ENCODE data around the gene ST14. TPM values are rescaled to one million over a fixed set of nuclear protein-coding genes. Genes with fewer than 3 reads are reported as not detected.
"Not testable (repeated sequence)": the region's sequence is repeated elsewhere in the genome, so short reads cannot be mapped to it uniquely, and the experiment has no call there.

The ST14 gene
- total RNA-seq, 1 experiment from 2014 or later = 298 TPM

DNA sequence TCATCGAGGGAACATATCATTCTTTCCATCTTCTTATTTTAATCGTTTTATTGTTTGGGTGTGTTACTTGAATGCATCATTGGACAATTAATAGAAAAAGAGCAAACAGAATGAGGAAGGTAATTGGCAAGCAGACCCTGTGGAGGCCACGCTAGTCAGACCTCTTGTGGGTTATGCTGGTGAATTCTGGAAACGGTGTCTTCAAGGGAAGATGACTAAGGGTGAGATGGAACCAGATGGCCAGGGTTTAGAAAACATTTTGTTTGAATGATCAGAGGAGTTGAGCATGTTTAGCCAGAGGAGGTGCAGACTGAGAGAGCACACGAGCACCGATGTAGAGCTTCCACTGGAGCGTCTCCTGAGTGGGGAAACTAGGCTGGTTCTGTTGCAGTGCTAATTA, 8.5 kb downstream of the ST14 start:
- H3K4me3 ChIP-seq (ENCODE audit: low read depth, low read length) = no peak overlapping the region
- no TSS peak for BruUV-seq (replicated peaks)
- peaks cover 29% of the 10 kb centered on the region for H3K36me3 Mint-ChIP-seq (ENCODE audit: insufficient read depth, unreplicated experiment)
- no peaks in the 10 kb centered on the region for H3K9me3 Mint-ChIP-seq (ENCODE audit: unreplicated experiment)
- ChIA-PET POLR2A (no interaction called here), CTCF (interaction anchor here (0.6 kb wide), 1 partner anchor 13 kb away, joined by 3 read pairs; no protein-coding TSS in a partner anchor)
- TF ChIP-seq, protein P1, sequence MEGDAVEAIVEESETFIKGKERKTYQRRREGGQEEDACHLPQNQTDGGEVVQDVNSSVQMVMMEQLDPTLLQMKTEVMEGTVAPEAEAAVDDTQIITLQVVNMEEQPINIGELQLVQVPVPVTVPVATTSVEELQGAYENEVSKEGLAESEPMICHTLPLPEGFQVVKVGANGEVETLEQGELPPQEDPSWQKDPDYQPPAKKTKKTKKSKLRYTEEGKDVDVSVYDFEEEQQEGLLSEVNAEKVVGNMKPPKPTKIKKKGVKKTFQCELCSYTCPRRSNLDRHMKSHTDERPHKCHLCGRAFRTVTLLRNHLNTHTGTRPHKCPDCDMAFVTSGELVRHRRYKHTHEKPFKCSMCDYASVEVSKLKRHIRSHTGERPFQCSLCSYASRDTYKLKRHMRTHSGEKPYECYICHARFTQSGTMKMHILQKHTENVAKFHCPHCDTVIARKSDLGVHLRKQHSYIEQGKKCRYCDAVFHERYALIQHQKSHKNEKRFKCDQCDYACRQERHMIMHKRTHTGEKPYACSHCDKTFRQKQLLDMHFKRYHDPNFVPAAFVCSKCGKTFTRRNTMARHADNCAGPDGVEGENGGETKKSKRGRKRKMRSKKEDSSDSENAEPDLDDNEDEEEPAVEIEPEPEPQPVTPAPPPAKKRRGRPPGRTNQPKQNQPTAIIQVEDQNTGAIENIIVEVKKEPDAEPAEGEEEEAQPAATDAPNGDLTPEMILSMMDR (IDR thresholded peaks at IDR 0.05; ENCODE audit: insufficient read depth in 1 of 2, low read depth in 1 of 2, low read length in 1 of 2, severe bottlenecking in 1 of 2, unreplicated experiment in 1 of 2) = no peak
- H3K27ac Mint-ChIP-seq (ENCODE audit: unreplicated experiment) = peak overlapping the region; percentile 14
- peaks cover 8% of the 10 kb centered on the region; the same call in 1 of the 2 replicates for H3K4me1 ChIP-seq
- no peaks in the 10 kb centered on the region for H3K27me3 ChIP-seq (replicated peaks; ENCODE audit: control insufficient read depth, insufficient read depth, low read length)
- peaks cover 6% of the 10 kb centered on the region; the same call in 1 of the 2 replicates for H3K36me3 ChIP-seq (ENCODE audit: control insufficient read depth, insufficient read depth, low read length)
- no peak overlapping the region for H3K4me3 Mint-ChIP-seq (ENCODE audit: unreplicated experiment)
- no peaks in the 10 kb centered on the region for H3K9me3 ChIP-seq
- no peaks in the 10 kb centered on the region for H3K27me3 Mint-ChIP-seq (ENCODE audit: insufficient read depth, unreplicated experiment)
- H3K4me1 Mint-ChIP-seq (ENCODE audit: low read depth, unreplicated experiment) = peaks cover 44% of the 10 kb centered on the region
- intact Hi-C loops (cut with micrococcal nuclease; ENCODE audit: unreplicated experiment) = no loop called here
- DNase-seq = no peak

DNA sequence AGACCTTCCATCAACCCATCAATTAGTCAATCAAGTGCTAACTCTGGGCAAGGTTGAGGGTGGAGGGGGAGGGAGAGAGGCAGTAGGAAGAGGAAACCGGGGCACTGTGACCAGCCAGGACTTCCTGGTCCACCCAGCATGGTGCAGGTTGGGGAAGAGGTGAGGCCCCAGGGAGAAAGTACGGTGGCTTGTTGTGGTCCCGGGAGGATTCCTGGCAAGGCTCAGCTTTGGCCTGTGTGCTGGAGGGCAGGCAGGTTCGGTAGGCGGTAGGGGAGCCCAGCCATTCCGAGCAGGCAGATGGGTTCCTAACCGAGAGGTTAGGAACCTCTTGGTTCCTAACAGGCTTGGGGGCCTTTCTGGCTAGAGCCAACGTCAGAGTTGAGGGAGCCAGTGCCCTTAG, 10.8 kb downstream of the ST14 start:
- Histone ChIP-seq H3K27me3 (replicated peaks; ENCODE audit: control insufficient read depth, insufficient read depth, low read length) (no peaks in the 10 kb centered on the region), H3K9me3 (peaks cover 12% of the 10 kb centered on the region), H3K4me3 (ENCODE audit: low read depth, low read length) (no peak overlapping the region), H3K4me1 (no peaks in the 10 kb centered on the region), H3K36me3 (ENCODE audit: control insufficient read depth, insufficient read depth, low read length) (peaks cover 6% of the 10 kb centered on the region)
- Mint-ChIP-seq H3K27me3 (ENCODE audit: insufficient read depth, unreplicated experiment) (no peaks in the 10 kb centered on the region), H3K27ac (ENCODE audit: unreplicated experiment) (no peak overlapping the region), H3K36me3 (ENCODE audit: insufficient read depth, unreplicated experiment) (peaks cover 37% of the 10 kb centered on the region), H3K9me3 (ENCODE audit: unreplicated experiment) (peaks cover 11% of the 10 kb centered on the region), H3K4me1 (ENCODE audit: low read depth, unreplicated experiment) (peaks cover 34% of the 10 kb centered on the region), H3K4me3 (ENCODE audit: unreplicated experiment) (no peak overlapping the region)
- no TSS peak for BruUV-seq (replicated peaks)
- intact Hi-C loops (cut with micrococcal nuclease; ENCODE audit: unreplicated experiment) = no loop called here
- DNase-seq = no peak
- TF ChIP-seq, protein P1 (IDR thresholded peaks at IDR 0.05; ENCODE audit: insufficient read depth in 1 of 2, low read depth in 1 of 2, low read length in 1 of 2, severe bottlenecking in 1 of 2, unreplicated experiment in 1 of 2) = no peak
- POLR2A ChIA-PET = no interaction called here
- CTCF ChIA-PET = no interaction called here

DNA sequence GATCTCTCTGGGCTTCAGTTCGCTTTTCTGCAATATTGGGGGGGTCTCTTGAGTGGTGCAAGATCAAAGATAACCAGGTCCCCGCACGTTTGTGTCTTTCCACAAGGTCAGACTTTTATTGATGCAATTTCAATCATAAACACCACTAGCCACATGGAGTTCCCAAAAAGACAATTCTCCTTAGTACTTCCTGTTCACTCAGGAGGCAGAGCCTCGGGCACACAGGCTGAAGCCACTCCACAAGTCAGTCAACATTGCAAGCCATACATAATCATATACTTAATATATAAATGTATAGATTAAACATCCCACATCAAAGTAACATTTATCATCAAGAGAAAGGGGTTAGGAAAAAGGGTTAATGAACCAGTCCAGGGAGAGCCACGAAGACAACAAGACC, 12.0 kb downstream of the ST14 start:
- POLR2A ChIA-PET = no interaction called here
- intact Hi-C loops (cut with micrococcal nuclease; ENCODE audit: unreplicated experiment) = no loop called here
- Mint-ChIP-seq H3K36me3 (ENCODE audit: insufficient read depth, unreplicated experiment) (peaks cover 48% of the 10 kb centered on the region), H3K4me1 (ENCODE audit: low read depth, unreplicated experiment) (peaks cover 27% of the 10 kb centered on the region), H3K4me3 (ENCODE audit: unreplicated experiment) (no peak overlapping the region), H3K27ac (ENCODE audit: unreplicated experiment) (no peak overlapping the region), H3K27me3 (ENCODE audit: insufficient read depth, unreplicated experiment) (no peaks in the 10 kb centered on the region), H3K9me3 (ENCODE audit: unreplicated experiment) (peaks cover 15% of the 10 kb centered on the region)
- DNase-seq = no peak
- TF ChIP-seq, protein P1 (IDR thresholded peaks at IDR 0.05; ENCODE audit: insufficient read depth in 1 of 2, low read depth in 1 of 2, low read length in 1 of 2, severe bottlenecking in 1 of 2, unreplicated experiment in 1 of 2) = no peak
- no TSS peak for BruUV-seq (replicated peaks)
- H3K4me3 ChIP-seq (ENCODE audit: low read depth, low read length) = no peak overlapping the region
- CTCF ChIA-PET = no interaction called here
- no peaks in the 10 kb centered on the region for H3K4me1 ChIP-seq
- peaks cover 12% of the 10 kb centered on the region for H3K9me3 ChIP-seq
- no peaks in the 10 kb centered on the region for H3K27me3 ChIP-seq (replicated peaks; ENCODE audit: control insufficient read depth, insufficient read depth, low read length)
- H3K36me3 ChIP-seq (ENCODE audit: control insufficient read depth, insufficient read depth, low read length) = peaks cover 6% of the 10 kb centered on the region

DNA sequence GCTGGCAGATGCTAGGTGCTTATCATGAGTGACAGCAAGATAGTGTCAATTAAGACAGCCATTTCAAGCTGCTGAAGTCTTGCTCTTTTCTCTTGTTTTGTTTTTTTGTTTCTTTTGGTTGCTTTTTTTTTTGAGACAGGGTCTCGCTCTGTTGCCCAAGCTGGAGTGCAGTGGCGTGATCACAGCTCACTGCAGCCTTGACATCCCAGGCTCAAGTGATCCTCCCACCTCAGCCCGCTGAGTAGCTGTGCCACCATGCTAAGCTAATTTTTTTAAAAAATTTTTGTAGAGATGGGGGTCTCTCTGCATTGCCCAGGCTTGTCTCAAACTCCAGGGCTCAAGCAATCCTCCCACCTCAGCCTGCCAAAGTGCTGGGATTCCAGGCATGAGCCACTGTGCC, 12.4 kb downstream of the ST14 start:
- CTCF ChIA-PET; H3K4me3 Mint-ChIP-seq (ENCODE audit: unreplicated experiment); DNase-seq; intact Hi-C loops (cut with micrococcal nuclease; ENCODE audit: unreplicated experiment); H3K27ac Mint-ChIP-seq (ENCODE audit: unreplicated experiment); BruUV-seq (replicated peaks); H3K4me1 ChIP-seq; H3K27me3 ChIP-seq (replicated peaks; ENCODE audit: control insufficient read depth, insufficient read depth, low read length); H3K4me3 ChIP-seq (ENCODE audit: low read depth, low read length); POLR2A ChIA-PET; H3K36me3 ChIP-seq (ENCODE audit: control insufficient read depth, insufficient read depth, low read length); H3K27me3 Mint-ChIP-seq (ENCODE audit: insufficient read depth, unreplicated experiment): not testable (repeated sequence)
- Mint-ChIP-seq H3K4me1 (ENCODE audit: low read depth, unreplicated experiment) (peaks cover 24% of the 10 kb centered on the region), H3K36me3 (ENCODE audit: insufficient read depth, unreplicated experiment) (peaks cover 53% of the 10 kb centered on the region), H3K9me3 (ENCODE audit: unreplicated experiment) (peaks cover 15% of the 10 kb centered on the region)
- peaks cover 12% of the 10 kb centered on the region for H3K9me3 ChIP-seq

Data from Caco-2 (cell line).